IMR-90 (cell line): ENCODE results near the gene SLIT3. TPM values are rescaled to one million over a fixed set of nuclear protein-coding genes. Genes with fewer than 3 reads are reported as not detected.

ENCODE experiments used
- ATAC-seq: fragments of 200-7000 bp; cut with Tn5 transposase; 2 replicates; pipeline ENCODE4 v1.9.1; 2020; ENCODE audit warnings: low read depth, mild to moderate bottlenecking, moderate library complexity
- BruUV-seq: library from RNA; stranded (reverse); fragments of 400-500 nt; replicated peaks from 2 replicates; lab custom pipeline; 2021; lab: Mats Ljungman, UMichigan
- CTCF ChIA-PET: fragments of 300-600 bp; formaldehyde crosslinking; extraction: SDS; loops from one replicate; lab custom pipeline; 2021; ENCODE audit warnings: antibody characterized with exemption; lab: Yijun Ruan, JAX
- POLR2A ChIA-PET: fragments of 300-600 bp; sonication (Branson Sonifier 250); formaldehyde crosslinking; loops from one replicate; lab custom pipeline; 2022; ENCODE audit warnings: antibody characterized with exemption; ENCODE audit not compliant: unreplicated experiment; lab: Charles Lee
- DNase-seq: peaks from one replicate; pipeline ENCODE4 v3.0.0; 2013
- H2AFZ ChIP-seq: replicated peaks from 2 replicates; pipeline ENCODE3; 2013; ENCODE audit warnings: low read length, mild to moderate bottlenecking; ENCODE audit not compliant: poor library complexity
- H2AK5ac ChIP-seq: 2 replicates; pipeline ENCODE4 v1.6.1; 2013; ENCODE audit warnings: low read depth, low read length, inconsistent platforms
- H2AK9ac ChIP-seq: replicated peaks from 2 replicates; pipeline ENCODE3; 2013; ENCODE audit warnings: mild to moderate bottlenecking, low read depth, low read length, moderate library complexity; ENCODE audit not compliant: poor library complexity
- H2BK120ac ChIP-seq: 2 replicates; pipeline ENCODE4 v1.6.1; 2013; ENCODE audit warnings: low read depth, low read length, inconsistent platforms
- H2BK15ac ChIP-seq: 3 replicates; pipeline ENCODE4 v1.6.1; 2013; ENCODE audit warnings: low read depth, low read length, inconsistent platforms
- H2BK20ac ChIP-seq: 2 replicates; pipeline ENCODE4 v1.6.1; 2013; ENCODE audit warnings: low read depth, mild to moderate bottlenecking, inconsistent platforms, low read length, moderate library complexity
- H2BK5ac ChIP-seq: 2 replicates; pipeline ENCODE4 v1.6.1; 2013; ENCODE audit warnings: mild to moderate bottlenecking, low read depth, low read length, inconsistent platforms; ENCODE audit not compliant: poor library complexity, severe bottlenecking
- H3K14ac ChIP-seq: replicated peaks from 2 replicates; pipeline ENCODE4 v1.6.1; 2013; ENCODE audit warnings: low read depth, low read length, inconsistent platforms
- H3K18ac ChIP-seq: 2 replicates; pipeline ENCODE4 v1.6.1; 2013; ENCODE audit warnings: low read depth, low read length, control low read depth
- H3K23ac ChIP-seq: 2 replicates; pipeline ENCODE4 v1.6.1; 2013; ENCODE audit warnings: low read depth, low read length, inconsistent platforms
- H3K27ac ChIP-seq: 2 replicates; pipeline ENCODE4 v1.5.1; 2013; ENCODE audit warnings: mild to moderate bottlenecking, control low read depth, low read length; ENCODE audit not compliant: insufficient read depth
- H3K27me3 ChIP-seq: 2 replicates; pipeline ENCODE4 v1.6.1; 2013; ENCODE audit warnings: low read length; ENCODE audit not compliant: control insufficient read depth, insufficient read depth
- H3K36me3 ChIP-seq: 2 replicates; pipeline ENCODE4 v1.6.1; 2013; ENCODE audit warnings: low read length, mixed read lengths; ENCODE audit not compliant: control insufficient read depth, insufficient read depth
- H3K4ac ChIP-seq: 2 replicates; pipeline ENCODE4 v1.6.1; 2013; ENCODE audit warnings: low read depth, low read length, inconsistent platforms
- H3K4me1 ChIP-seq: 2 replicates; pipeline ENCODE4 v1.6.1; 2013; ENCODE audit warnings: low read length, mixed read lengths; ENCODE audit not compliant: control insufficient read depth, insufficient read depth
- H3K4me2 ChIP-seq: 2 replicates; pipeline ENCODE4 v1.6.1; 2013; ENCODE audit warnings: low read depth, mild to moderate bottlenecking, control low read depth, low read length, moderate library complexity
- H3K4me3 ChIP-seq: 2 replicates; pipeline ENCODE4 v1.5.1; 2013; ENCODE audit warnings: low read depth, mild to moderate bottlenecking, control low read depth, low read length, moderate library complexity; ENCODE audit not compliant: insufficient read depth
- H3K56ac ChIP-seq: 2 replicates; pipeline ENCODE4 v1.6.1; 2013; ENCODE audit warnings: low read length, inconsistent platforms; ENCODE audit not compliant: insufficient read depth; ENCODE audit errors: extremely low read depth
- H3K79me1 ChIP-seq, 2 experiments: 2 replicates each; pipeline ENCODE4 v1.6.1; 2013; ENCODE audit warnings: low read length in 2 of 2, inconsistent platforms in 1 of 2, low read depth in 1 of 2
- H3K9ac ChIP-seq: 2 replicates; pipeline ENCODE4 v1.6.1; 2013; ENCODE audit warnings: low read depth, low read length, control low read depth
- H3K9me1 ChIP-seq: 2 replicates; pipeline ENCODE4 v1.6.1; 2013; ENCODE audit warnings: low read length, inconsistent platforms; ENCODE audit not compliant: insufficient read depth
- H3K9me3 ChIP-seq: 2 replicates; pipeline ENCODE4 v1.6.1; 2013; ENCODE audit warnings: low read length; ENCODE audit not compliant: control insufficient read depth, insufficient read depth
- H4K20me1 ChIP-seq: 2 replicates; pipeline ENCODE4 v1.6.1; 2013; ENCODE audit warnings: low read length, inconsistent platforms; ENCODE audit not compliant: insufficient read depth
- H4K5ac ChIP-seq: 2 replicates; pipeline ENCODE4 v1.6.1; 2013; ENCODE audit warnings: mild to moderate bottlenecking, low read depth, low read length, control low read depth
- H4K8ac ChIP-seq, 2 experiments: 2 replicates each; pipeline ENCODE4 v1.6.1; 2013; ENCODE audit warnings: low read depth in 2 of 2, low read length in 2 of 2, control low read depth in 1 of 2, inconsistent platforms in 1 of 2
- H4K91ac ChIP-seq: 2 replicates; pipeline ENCODE4 v1.6.1; 2013; ENCODE audit warnings: low read depth, low read length, inconsistent platforms; ENCODE audit not compliant: insufficient read depth
- BHLHE40 ChIP-seq: fragments of 150-350 bp; IDR thresholded peaks from 2 replicates; pipeline ENCODE4 v1.6.1; 2016; ENCODE audit warnings: mild to moderate bottlenecking, low read depth, low read length
- CTCF ChIP-seq: conservative IDR thresholded peaks from 2 replicates; pipeline ENCODE4 v1.5.1; 2012; ENCODE audit warnings: mild to moderate bottlenecking, low read depth, low read length, improper control_type of control experiment
- ELK1 ChIP-seq: fragments of 150-350 bp; IDR thresholded peaks from 2 replicates; pipeline ENCODE4 v1.6.1; 2016; ENCODE audit warnings: low read depth, mild to moderate bottlenecking, low read length, moderate library complexity, borderline replicate concordance
- FOS ChIP-seq: fragments of 150-350 bp; IDR thresholded peaks from 2 replicates; pipeline ENCODE4 v1.6.1; 2016; ENCODE audit warnings: low read depth, low read length
- MAFK ChIP-seq: IDR thresholded peaks from 2 replicates; pipeline ENCODE4 v1.6.1; 2012; ENCODE audit warnings: low read depth, low read length, improper control_type of control experiment
- MAZ ChIP-seq: IDR thresholded peaks from 2 replicates; pipeline ENCODE4 v1.6.1; 2012; ENCODE audit warnings: low read depth, mild to moderate bottlenecking, low read length, improper control_type of control experiment, moderate library complexity, borderline replicate concordance
- RAD21 ChIP-seq: IDR thresholded peaks from 2 replicates; pipeline ENCODE4 v1.6.1; 2012; ENCODE audit warnings: low read length, improper control_type of control experiment
- RCOR1 ChIP-seq: IDR thresholded peaks from 2 replicates; pipeline ENCODE4 v1.6.1; 2012; ENCODE audit warnings: mild to moderate bottlenecking, low read length, improper control_type of control experiment; ENCODE audit not compliant: insufficient replicate concordance
- SMC3 ChIP-seq: fragments of 150-350 bp; IDR thresholded peaks from 2 replicates; pipeline ENCODE4 v1.6.1; 2016; ENCODE audit warnings: low read depth, mild to moderate bottlenecking, antibody characterized with exemption, low read length, moderate library complexity
- WGBS, 2 experiments: methylation state at CpG; one replicate each; pipeline versions ENCODE4 v1.1.5 to v1.1.7; 2013; ENCODE audit warnings: missing lambda C conversion rate in 2 of 2; ENCODE audit not compliant: insufficient read length in 1 of 2; ENCODE audit errors: extremely low coverage in 2 of 2; 5-methylcytosine and 5-hydroxymethylcytosine counted together
- dilution Hi-C: fragments of 300-500 bp; cut with HindIII; formaldehyde crosslinking; loops from one replicate; pipeline ENCODE4 v1.14.3; 2018; ENCODE audit warnings: low sequenced_read_pairs; ENCODE audit not compliant: unreplicated experiment
- in situ Hi-C: fragments of 300-500 bp; cut with MboI; formaldehyde crosslinking; loops from 3 replicates; pipeline ENCODE4 v1.14.3; 2019; ENCODE audit warnings: low sequenced_read_pairs, inconsistent platforms, mixed read lengths
- intact Hi-C: fragments of 100-400 bp; cut with micrococcal nuclease; formaldehyde crosslinking; loops from 2 replicates; pipeline ENCODE4 v1.10.0; 2022
- polyA plus RNA-seq, 3 experiments: library from polyadenylated mRNA; depleted of rRNA; stranded (reverse); fragments of >200 nt; gene quantifications; 2 replicates each; pipeline ENCODE4 v1.2.3, GENCODE V29; 2012; ENCODE audit warnings: low replicate concordance in 1 of 3
- total RNA-seq: library from RNA; depleted of rRNA; stranded (reverse); fragments of >200 nt; gene quantifications from 2 replicates; pipeline ENCODE4 v1.2.3, GENCODE V29; 2012

SLIT3 gene
- total and polyA plus RNA-seq, 2 of the 4 experiments (the other 2 are of a cell fraction), result 0.18 to 0.50 TPM

GRCh38 chr5:168890816-168891812 lies 409.8 kb downstream of the SLIT3 start:
- Histone ChIP-seq H3K56ac (no peak overlapping the region), H2BK15ac (no peak overlapping the region), H3K9ac (no peak overlapping the region), H2AK9ac (no peak overlapping the region), H3K4me2 (no peak overlapping the region), H3K9me3 (no peaks in the 10 kb centered on the region), H4K5ac (no peak overlapping the region), H4K91ac (no peak overlapping the region), H2AFZ (no peak overlapping the region), H3K27me3 (no peaks in the 10 kb centered on the region), H3K9me1 (no peaks in the 10 kb centered on the region), H4K20me1 (no peaks in the 10 kb centered on the region), H3K18ac (no peak overlapping the region), H3K14ac (no peak overlapping the region), H3K4me3 (no peak overlapping the region), H3K23ac (no peak overlapping the region), H2AK5ac (no peak overlapping the region), H2BK20ac (no peak overlapping the region), H3K27ac (no peak overlapping the region), H2BK5ac (no peak overlapping the region), H3K79me1 (no peaks in the 10 kb centered on the region), H3K4me1 (no peaks in the 10 kb centered on the region), H3K4ac (no peak overlapping the region), H2BK120ac (no peak overlapping the region), H3K36me3 (no peaks in the 10 kb centered on the region), H4K8ac (no peak overlapping the region)
- dilution Hi-C loops, result no loop called here
- POLR2A ChIA-PET, result no interaction called here
- no TSS peak for BruUV-seq
- DNase-seq (no peak), ATAC-seq (no peak)
- no peak for TF ChIP-seq ELK1
- TF ChIP-seq MAFK, result no peak
- TF ChIP-seq RAD21, result no peak
- TF ChIP-seq MAZ, result no peak
- TF ChIP-seq CTCF, result no peak
- TF ChIP-seq FOS, result no peak
- no peak for TF ChIP-seq SMC3
- no peak for TF ChIP-seq RCOR1
- no peak for TF ChIP-seq BHLHE40
- intact Hi-C loops, result no loop called here
- CTCF ChIA-PET, result no interaction called here
- in situ Hi-C loops, result no loop called here
- WGBS, 2 experiments, result no CpG with 5 or more reads among the region's 6 CpGs
